ENCODE measurements around the gene EIF2D. TPM values are rescaled to one million over a fixed set of nuclear protein-coding genes. Genes with fewer than 3 reads are reported as not detected.
A peak's percentile ranks its signal among the peaks of the same experiment; 100 is the strongest.

The EIF2D gene
- total and polyA plus RNA-seq, 9 of the 15 experiments (the other 6 are each of a cell fraction or from before 2014, with no cell fraction given), result 81.1 to 138 (median 93.9) TPM

DNA sequence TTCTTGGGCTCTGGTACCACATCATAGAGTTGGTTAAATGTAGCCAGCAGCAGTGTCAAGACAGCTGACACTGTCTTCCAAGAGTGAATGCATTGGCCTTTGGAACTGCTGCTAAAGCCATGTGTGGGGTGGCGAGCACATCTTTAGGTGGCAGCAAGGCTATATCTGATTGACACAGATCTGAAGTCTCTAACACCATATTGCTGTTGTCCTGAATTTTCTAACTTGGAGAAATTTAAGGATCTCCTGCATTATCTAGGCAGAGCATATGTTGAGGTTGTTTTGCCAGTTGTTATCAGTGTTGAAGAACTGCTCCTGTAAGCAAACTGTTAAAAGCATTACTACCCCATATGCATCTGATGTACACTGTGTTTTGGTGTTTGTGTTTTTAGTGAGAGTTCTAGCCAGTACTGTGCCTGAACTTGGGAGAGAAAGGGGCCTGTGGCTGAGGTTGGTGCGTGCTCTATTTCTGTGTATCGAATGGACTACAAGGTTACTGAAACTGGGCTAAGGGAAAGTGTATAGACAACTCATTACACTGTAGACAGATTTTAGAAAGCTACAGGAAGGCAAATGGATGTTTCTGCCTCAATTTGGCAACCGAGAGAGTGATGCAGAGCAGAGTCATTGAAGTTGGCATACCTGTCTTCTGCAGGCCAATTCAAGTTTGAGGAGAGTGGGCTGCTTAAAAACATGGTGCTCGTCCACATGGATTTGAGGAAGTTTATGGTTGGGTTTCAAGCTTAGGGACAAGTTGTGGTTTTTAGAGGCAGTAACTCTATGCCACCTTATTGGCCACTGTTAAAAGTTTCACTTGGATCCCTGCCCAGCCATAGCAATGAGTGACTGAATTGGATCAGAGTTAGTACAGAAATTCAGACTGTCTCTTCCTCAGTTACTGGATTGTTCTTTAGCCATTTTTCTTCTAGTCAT, 40.0 kb upstream of the EIF2D start (continued):
- TF ChIP-seq, protein P1, sequence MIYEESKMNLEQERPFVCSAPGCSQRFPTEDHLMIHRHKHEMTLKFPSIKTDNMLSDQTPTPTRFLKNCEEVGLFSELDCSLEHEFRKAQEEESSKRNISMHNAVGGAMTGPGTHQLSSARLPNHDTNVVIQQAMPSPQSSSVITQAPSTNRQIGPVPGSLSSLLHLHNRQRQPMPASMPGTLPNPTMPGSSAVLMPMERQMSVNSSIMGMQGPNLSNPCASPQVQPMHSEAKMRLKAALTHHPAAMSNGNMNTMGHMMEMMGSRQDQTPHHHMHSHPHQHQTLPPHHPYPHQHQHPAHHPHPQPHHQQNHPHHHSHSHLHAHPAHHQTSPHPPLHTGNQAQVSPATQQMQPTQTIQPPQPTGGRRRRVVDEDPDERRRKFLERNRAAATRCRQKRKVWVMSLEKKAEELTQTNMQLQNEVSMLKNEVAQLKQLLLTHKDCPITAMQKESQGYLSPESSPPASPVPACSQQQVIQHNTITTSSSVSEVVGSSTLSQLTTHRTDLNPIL (CRISPR knock-in tag; IDR thresholded peaks at IDR 0.05), result 0 out of 2 replicates have a peak, but pooled peaks have one; percentile 31
- no peak for TF ChIP-seq RBM15 (IDR thresholded peaks at IDR 0.05; ENCODE audit: insufficient read depth, low read length)
- TF ChIP-seq ZNF316 (IDR thresholded peaks at IDR 0.05), result peak; percentile 27; the same call in 1 of the 2 replicates
- no peak for TF ChIP-seq ZFP36 (IDR thresholded peaks at IDR 0.05; ENCODE audit: low read depth, low read length, partially characterized antibody)
- TF ChIP-seq, protein P2, sequence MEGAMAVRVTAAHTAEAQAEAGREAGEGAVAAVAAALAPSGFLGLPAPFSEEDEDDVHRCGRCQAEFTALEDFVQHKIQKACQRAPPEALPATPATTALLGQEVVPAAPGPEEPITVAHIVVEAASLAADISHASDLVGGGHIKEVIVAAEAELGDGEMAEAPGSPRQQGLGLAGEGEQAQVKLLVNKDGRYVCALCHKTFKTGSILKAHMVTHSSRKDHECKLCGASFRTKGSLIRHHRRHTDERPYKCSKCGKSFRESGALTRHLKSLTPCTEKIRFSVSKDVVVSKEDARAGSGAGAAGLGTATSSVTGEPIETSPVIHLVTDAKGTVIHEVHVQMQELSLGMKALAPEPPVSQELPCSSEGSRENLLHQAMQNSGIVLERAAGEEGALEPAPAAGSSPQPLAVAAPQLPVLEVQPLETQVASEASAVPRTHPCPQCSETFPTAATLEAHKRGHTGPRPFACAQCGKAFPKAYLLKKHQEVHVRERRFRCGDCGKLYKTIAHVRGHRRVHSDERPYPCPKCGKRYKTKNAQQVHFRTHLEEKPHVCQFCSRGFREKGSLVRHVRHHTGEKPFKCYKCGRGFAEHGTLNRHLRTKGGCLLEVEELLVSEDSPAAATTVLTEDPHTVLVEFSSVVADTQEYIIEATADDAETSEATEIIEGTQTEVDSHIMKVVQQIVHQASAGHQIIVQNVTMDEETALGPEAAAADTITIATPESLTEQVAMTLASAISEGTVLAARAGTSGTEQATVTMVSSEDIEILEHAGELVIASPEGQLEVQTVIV (CRISPR knock-in tag; IDR thresholded peaks at IDR 0.05; ENCODE audit: borderline replicate concordance), result no peak
- TF ChIP-seq, protein P3, sequence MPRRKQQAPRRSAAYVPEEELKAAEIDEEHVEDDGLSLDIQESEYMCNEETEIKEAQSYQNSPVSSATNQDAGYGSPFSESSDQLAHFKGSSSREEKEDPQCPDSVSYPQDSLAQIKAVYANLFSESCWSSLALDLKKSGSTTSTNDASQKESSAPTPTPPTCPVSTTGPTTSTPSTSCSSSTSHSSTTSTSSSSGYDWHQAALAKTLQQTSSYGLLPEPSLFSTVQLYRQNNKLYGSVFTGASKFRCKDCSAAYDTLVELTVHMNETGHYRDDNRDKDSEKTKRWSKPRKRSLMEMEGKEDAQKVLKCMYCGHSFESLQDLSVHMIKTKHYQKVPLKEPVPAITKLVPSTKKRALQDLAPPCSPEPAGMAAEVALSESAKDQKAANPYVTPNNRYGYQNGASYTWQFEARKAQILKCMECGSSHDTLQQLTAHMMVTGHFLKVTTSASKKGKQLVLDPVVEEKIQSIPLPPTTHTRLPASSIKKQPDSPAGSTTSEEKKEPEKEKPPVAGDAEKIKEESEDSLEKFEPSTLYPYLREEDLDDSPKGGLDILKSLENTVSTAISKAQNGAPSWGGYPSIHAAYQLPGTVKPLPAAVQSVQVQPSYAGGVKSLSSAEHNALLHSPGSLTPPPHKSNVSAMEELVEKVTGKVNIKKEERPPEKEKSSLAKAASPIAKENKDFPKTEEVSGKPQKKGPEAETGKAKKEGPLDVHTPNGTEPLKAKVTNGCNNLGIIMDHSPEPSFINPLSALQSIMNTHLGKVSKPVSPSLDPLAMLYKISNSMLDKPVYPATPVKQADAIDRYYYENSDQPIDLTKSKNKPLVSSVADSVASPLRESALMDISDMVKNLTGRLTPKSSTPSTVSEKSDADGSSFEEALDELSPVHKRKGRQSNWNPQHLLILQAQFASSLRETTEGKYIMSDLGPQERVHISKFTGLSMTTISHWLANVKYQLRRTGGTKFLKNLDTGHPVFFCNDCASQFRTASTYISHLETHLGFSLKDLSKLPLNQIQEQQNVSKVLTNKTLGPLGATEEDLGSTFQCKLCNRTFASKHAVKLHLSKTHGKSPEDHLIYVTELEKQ (CRISPR knock-in tag; IDR thresholded peaks at IDR 0.05), result no peak
- TF ChIP-seq MTA3 (IDR thresholded peaks at IDR 0.05; ENCODE audit: borderline replicate concordance), result peak; percentile 88; the same call in 1 of the 2 replicates
- no peak; a peak in 1 of 3 replicates for TF ChIP-seq CBX3 (IDR thresholded peaks at IDR 0.05; ENCODE audit: borderline replicate concordance in 1 of 2, low read length in 2 of 2)
- no peak for TF ChIP-seq ZNF134 (CRISPR knock-in tag; conservative IDR thresholded peaks at IDR 0.05)
- TF ChIP-seq, protein P4, sequence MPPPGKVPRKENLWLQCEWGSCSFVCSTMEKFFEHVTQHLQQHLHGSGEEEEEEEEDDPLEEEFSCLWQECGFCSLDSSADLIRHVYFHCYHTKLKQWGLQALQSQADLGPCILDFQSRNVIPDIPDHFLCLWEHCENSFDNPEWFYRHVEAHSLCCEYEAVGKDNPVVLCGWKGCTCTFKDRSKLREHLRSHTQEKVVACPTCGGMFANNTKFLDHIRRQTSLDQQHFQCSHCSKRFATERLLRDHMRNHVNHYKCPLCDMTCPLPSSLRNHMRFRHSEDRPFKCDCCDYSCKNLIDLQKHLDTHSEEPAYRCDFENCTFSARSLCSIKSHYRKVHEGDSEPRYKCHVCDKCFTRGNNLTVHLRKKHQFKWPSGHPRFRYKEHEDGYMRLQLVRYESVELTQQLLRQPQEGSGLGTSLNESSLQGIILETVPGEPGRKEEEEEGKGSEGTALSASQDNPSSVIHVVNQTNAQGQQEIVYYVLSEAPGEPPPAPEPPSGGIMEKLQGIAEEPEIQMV (tag; conservative IDR thresholded peaks at IDR 0.05; ENCODE audit: low read depth), result no peak
- TF ChIP-seq TSC22D4 (tag; IDR thresholded peaks at IDR 0.05), result no peak
- peak; percentile 82 for TF ChIP-seq BRD9 (IDR thresholded peaks at IDR 0.05; ENCODE audit: low read depth, partially characterized antibody)
- TF ChIP-seq KDM5B (IDR thresholded peaks at IDR 0.05; ENCODE audit: insufficient replicate concordance, low read depth, low read length), result no peak
- peak; percentile 94 for TF ChIP-seq HDAC2 (IDR thresholded peaks at IDR 0.05)
- TF ChIP-seq FOXA3 (CRISPR knock-in tag; conservative IDR thresholded peaks at IDR 0.05 in 1 of 2, IDR thresholded peaks at IDR 0.05 in 1 of 2), result peak; percentile 63 to 73; a peak in 3 of 4 replicates
- no peak for TF ChIP-seq MEF2A (IDR thresholded peaks at IDR 0.05; ENCODE audit: control insufficient read depth, low read depth, low read length)
